ENCODE measurements around the gene PLPPR3.
A peak's percentile ranks its signal among the peaks of the same experiment; 100 is the strongest.

Gene PLPPR3, protein sequence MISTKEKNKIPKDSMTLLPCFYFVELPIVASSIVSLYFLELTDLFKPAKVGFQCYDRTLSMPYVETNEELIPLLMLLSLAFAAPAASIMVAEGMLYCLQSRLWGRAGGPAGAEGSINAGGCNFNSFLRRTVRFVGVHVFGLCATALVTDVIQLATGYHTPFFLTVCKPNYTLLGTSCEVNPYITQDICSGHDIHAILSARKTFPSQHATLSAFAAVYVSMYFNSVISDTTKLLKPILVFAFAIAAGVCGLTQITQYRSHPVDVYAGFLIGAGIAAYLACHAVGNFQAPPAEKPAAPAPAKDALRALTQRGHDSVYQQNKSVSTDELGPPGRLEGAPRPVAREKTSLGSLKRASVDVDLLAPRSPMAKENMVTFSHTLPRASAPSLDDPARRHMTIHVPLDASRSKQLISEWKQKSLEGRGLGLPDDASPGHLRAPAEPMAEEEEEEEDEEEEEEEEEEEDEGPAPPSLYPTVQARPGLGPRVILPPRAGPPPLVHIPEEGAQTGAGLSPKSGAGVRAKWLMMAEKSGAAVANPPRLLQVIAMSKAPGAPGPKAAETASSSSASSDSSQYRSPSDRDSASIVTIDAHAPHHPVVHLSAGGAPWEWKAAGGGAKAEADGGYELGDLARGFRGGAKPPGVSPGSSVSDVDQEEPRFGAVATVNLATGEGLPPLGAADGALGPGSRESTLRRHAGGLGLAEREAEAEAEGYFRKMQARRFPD

GRCh38 chr19:821825-822503, at the start of gene PLPPR3:
Gene PLPPR3, minus strand, starts transcription at chr19:821955. Its CDS starts 396 bp downstream, at chr19:821559.
- DNase-seq (ENCODE audit: low read depth, low spot score) = no peak

- DNase-seq (ENCODE audit: low read depth, low spot score) = peak; percentile 91
Observed at GRCh38 chr19:870963-871401, 49.2 kb upstream of the PLPPR3 start.

- no peak for DNase-seq (ENCODE audit: low read depth, low spot score)
Observed at GRCh38 chr19:870314-870713, 48.6 kb upstream of the PLPPR3 start.

DNA sequence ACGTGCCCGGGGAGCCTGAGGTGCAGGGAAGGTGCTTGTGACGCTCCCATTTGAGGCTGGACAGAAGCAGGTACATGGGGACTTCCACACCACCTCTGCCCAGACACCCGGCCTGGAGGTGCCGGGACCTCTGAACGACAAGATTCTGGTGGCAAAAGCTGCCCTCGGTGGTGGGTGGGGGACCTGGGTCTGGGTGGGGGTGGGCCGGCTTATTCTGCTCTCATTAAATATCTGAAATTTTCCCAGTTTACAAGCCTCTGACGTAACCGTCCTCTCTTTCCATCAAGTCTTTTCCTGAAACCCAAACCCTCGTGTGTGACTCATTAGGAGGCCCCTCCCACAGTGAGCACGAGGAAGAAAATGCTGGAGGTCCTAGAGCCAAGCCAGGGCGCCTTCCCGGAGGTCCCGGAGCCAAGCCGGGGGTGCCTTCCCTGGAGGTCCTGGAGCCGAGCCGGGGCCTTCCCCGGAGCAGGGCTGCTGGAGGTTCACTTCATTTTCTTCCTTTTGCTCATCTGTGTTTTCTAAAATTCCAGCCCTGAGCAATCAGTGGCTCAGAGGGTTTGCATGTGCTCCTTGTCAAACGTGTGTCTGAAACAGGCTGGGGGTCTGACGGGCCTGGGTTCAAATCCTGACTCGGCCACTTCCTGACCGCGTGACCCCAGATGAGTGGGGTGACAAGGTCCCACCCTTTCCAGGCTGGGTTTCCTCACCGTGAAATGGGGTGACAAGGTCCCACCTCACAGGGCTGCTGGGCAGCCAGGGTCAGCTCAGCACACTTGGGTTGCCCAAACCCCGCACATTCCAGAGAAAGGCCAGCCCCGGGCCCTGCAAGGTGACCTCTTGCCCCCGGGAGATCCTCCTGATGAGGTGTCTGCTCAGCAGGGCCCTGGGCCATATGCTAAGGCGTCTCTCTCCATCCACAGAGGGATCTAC, 47.8 kb upstream of the PLPPR3 start:
- DNase-seq (ENCODE audit: low read depth, low spot score) = peak; percentile 95

GRCh38 chr19:868458-869244, 46.9 kb upstream of the PLPPR3 start:
- DNase-seq (ENCODE audit: low read depth, low spot score) = no peak

DNA sequence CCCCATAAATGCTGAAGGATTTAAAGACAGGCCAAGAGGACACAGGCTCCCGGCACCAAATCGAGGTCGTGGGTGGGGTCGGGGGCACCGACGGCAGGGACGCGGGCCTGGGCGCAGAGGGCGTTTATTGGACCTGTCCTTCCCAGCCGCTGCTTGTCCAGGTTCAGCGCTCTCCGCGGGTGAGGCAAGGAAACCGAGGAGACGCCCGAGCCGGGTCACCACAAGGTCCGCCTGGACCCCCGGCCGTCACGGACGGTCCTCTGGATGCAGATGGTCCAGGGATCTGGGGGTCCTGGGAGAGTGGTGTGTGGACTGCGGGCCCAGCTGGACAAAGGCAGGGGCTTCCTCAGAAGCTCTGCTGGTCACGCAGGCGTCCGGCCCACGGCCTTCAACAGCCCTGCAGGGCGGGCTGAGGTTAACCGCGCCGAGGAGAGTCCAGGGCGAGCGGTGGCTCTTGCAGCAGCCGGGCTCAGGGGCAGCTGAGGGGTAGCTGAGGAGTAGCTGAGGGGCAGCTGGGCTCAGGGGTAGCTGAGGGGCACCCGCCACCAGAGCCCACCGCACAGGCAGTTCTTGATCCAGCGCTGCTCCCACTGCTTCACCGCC, 46.2 kb upstream of the PLPPR3 start:
- no peak for DNase-seq (ENCODE audit: low read depth, low spot score)

DNA sequence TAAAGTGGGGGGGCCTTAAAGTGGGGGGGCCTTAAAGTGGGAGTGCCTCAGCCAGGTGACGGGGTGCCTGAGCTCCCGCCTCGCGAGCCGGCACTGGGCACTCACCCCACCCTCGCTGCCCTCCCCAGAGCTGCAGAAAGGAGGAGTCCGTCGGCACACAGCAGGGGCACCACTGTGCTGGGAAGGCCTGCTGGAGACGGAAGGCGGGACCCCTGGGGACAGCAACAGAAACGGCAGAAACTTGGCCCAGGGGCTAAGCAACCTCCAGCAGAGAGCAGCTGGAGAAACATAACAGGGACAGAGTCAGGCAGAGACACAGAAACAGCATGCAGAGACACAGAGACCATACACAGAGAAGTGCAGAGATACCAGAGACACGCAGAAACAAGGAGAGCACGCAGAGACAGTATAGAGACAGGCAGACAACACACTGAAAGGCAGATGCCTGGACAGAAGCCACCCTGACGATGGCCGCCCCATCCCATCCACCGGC, 45.6 kb upstream of the PLPPR3 start:
- DNase-seq (ENCODE audit: low read depth, low spot score) = no peak

- DNase-seq (ENCODE audit: low read depth, low spot score) = no peak
Observed at GRCh38 chr19:866769-867300, 45.1 kb upstream of the PLPPR3 start.

- DNase-seq (ENCODE audit: low read depth, low spot score) = no peak
Observed at GRCh38 chr19:863315-863620, 41.5 kb upstream of the PLPPR3 start.

- peak; percentile 51 for DNase-seq (ENCODE audit: low read depth, low spot score)
Observed at GRCh38 chr19:862581-863314, 41.0 kb upstream of the PLPPR3 start.

DNA sequence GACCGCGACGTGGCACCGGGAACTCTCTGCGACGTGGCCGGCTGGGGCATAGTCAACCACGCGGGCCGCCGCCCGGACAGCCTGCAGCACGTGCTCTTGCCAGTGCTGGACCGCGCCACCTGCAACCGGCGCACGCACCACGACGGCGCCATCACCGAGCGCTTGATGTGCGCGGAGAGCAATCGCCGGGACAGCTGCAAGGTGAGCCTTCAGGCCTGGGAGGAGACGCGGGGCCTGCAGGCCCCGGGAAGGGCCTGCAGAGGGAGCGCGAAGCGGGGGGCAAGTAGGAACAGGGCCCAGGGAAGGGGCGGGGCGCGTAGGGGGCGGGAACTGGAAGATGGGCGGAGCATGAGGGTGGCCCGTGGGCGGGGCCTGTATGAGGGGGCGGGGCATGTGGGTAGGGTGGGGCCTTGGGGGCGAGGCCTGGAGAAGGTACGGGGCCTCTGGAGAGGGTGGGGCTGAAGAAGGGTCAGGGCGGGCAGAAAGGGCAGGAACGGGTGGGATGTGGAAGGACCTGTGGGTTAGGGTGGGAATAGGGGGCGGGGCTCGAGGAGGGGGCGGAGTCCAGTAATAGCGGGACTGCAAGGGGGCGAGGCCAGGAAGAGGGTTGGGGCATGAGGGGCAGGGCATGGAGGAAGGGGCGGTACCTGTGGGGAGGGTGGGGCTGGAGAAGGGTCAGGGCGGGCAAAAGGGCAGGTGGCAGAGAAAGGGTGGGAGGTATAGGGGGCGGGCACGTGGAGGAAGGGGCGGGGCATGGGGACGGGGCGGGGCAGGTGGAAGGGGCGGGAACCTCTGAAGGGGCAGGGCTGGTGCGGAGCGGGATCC, 40.2 kb upstream of the PLPPR3 start:
- peak; percentile 35 for DNase-seq (ENCODE audit: low read depth, low spot score)

GRCh38 chr19:861141-861755, 39.5 kb upstream of the PLPPR3 start:
- DNase-seq (ENCODE audit: low read depth, low spot score) = no peak

DNA sequence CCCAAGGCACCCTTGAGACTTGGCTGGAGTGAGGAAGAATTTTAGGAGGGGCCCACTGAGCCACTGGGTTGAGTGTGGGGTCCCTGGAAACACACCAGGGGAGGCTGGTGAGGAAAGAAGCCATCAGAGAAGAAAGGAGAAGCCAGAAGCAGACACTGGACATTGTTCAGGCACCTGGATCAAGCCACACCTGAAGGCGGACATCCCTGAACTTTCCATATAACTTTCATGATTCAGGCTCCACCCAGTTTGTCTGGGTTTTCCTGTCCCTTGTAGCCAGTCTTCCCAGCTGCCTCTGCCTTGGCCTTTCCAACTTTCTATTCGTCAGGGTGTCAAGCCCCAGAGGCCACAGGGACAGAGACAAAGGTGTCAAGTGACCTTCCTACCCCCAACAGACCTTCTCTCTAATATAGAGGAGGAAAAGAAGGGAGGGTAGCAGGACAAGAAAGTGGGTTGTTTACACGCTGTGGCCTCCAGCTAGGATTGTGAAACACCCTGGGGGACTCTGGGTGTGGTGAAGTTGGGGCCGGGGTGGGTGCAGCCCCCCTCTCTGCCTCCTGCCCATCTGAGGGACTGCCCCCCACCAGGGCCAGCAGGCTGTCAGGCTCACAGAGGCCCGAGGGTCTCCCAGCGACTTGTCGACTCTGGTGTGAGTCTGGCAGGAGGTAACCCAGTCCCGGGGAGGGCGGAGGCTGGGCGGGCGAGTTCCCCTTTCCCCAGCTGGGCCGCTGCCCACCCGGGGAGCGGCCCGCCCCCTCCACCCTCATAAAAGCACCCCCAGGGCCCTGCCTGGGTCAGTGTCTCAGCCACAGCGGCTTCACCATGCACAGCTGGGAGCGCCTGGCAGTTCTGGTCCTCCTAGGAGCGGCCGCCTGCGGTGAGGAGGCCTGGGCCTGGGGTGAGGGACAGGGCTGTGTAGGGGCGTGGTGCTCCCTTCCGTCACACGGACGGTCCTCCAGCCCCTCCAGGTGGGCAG, 37.4 kb upstream of the PLPPR3 start, which contains the start of gene CFD:
Gene CFD (plus strand): TSS at position 797 of the 976 bp plus-strand sequence. CDS start 26 bp downstream, at position 823.
- no peak for DNase-seq (ENCODE audit: low read depth, low spot score)

- DNase-seq (ENCODE audit: low read depth, low spot score) = no peak
Observed at GRCh38 chr19:858284-858683, 36.5 kb upstream of the PLPPR3 start.

GRCh38 chr19:855566-856120, 33.9 kb upstream of the PLPPR3 start:
- no peak for DNase-seq (ENCODE audit: low read depth, low spot score)

DNA sequence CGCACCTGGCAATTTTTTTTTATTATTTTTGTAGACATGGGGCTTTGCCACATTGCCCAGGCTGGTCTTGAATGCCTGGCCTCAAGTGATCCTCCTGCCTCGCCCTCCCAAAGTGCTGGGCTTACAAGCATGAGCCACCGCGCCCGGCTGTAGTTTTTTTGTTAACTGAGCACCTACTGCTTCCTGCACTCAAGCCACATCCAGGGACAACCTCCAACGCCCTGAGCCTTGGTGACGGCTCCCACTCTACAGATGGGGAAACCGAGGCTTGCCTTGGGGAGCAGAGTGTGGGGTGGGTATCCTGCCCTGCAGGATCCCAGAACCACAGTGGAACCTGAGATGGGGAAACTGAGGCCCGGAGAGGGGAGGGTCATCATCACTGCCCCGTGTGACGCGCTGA, 33.4 kb upstream of the PLPPR3 start:
- DNase-seq (ENCODE audit: low read depth, low spot score) = no peak
